ENCODE results near the gene UBASH3A.

UBASH3A gene

DNA sequence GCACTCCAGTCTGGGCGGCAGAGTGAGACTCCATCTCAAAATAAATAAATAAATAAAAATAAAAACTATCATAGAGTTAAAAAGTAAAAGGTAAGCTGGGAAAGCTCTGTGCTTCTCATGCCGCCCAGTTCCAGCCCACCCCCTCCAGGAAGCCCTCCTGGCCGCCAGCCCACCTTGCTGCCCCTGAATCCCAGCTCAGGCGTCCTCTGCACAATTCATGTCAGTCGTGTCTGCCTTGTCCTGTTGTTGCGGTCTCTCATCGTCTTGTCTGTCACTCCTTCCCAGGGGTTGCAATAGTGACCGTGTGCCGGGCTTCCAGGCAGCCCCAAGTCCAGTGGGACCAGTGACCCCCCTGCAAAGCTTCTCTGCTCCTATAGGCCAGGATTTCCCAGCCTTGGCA lies 48.2 kb downstream of the UBASH3A start:
- DNase-seq (ENCODE audit: low read depth in 2 of 2) = no peak

DNA sequence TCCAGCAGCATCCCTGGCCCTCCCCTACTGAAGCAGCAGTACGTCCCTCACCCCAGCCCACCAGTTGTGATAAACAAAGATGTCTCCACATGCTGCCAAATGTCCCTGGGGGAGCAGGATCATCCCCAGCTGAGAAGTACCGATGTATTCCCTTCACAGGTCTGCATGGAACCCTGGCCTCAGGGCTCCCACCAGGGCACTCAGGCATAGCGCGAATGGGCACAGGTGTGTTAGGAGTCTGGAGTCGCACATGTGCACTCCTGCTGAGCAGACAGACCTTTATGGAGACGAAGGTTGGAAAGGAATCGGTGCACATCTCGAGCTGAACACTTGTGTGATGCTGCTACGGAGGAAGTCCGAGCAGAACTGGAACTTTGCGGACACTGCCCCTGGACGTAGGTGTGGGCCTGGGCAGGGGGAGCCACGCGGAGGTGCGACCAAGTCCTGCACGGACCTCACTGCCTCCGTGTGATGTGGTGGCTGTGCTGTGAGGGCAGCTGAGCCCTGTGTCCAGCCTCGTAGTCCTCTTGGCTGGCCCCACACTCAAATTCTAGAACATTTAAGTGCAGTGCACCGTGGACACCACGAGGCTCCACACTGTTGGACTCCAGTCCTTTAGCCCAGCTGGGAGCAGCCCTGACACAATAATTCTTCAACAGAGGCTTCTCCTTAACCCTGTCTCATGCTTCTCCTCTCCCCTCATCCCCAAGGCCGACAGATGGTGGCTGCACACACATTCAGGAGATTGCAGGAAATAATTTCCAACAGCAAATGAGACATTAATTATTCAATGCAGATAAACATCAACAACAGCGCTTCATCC lies 48.9 kb downstream of the UBASH3A start:
- no peak for DNase-seq (ENCODE audit: low read depth in 2 of 2)

- no peak for DNase-seq (ENCODE audit: low read depth in 2 of 2)
Observed at GRCh38 chr21:42453224-42453985, 49.7 kb downstream of the UBASH3A start.

DNA sequence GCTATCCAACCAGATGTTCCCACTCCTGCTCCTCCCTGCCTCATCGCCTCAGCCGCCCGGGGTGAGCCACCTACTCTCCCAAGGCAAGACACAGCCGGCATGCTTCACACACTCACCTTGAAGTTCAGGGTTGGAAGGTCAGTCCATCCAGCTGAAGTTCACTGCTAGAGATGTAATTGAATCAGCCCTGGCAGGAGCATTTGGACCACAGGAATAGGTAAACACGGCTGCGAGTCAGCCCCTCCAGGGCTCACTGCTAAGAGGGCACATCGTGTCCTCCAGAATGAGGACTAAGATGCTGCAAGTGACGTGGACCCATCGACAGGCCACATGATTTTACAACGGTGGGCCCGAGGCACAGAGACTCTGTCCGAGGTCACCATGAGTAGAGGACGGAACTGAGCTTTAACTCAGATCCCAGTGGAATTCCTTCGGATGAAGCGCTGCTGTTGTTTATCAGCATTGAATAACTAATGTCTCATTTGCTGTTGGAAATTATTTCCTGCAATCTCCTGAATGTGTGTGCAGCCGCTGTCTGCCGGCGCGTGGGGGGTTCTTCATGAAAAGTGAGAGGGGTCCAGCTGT lies 50.4 kb downstream of the UBASH3A start:
- DNase-seq (ENCODE audit: low read depth in 2 of 2) = no peak

- no peak for DNase-seq (ENCODE audit: low read depth in 2 of 2)
Observed at GRCh38 chr21:42454786-42455185, 51.1 kb downstream of the UBASH3A start.

DNA sequence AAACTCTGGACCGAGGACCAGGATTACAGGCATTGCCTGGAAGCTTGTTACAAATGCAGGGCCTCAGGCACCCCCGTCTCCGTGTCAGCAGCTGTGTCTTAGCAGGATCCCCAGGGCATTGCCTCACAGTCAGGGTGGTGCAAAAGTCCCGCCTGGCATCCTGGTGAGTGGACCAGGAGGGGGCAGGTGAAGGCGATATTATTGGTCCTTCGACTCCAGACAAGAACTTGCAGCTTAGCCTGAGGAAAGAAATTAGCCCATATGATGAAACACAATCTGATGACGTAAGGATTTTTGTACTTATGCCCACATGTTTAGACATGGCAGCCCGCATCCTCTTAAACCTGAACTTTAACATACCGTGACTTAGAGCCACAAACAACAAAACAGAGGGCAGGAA lies 51.5 kb downstream of the UBASH3A start:
- no peak for DNase-seq (ENCODE audit: low read depth in 2 of 2)

- DNase-seq (ENCODE audit: low read depth in 2 of 2) = no peak
Observed at GRCh38 chr21:42455754-42456440, 52.2 kb downstream of the UBASH3A start.

DNA sequence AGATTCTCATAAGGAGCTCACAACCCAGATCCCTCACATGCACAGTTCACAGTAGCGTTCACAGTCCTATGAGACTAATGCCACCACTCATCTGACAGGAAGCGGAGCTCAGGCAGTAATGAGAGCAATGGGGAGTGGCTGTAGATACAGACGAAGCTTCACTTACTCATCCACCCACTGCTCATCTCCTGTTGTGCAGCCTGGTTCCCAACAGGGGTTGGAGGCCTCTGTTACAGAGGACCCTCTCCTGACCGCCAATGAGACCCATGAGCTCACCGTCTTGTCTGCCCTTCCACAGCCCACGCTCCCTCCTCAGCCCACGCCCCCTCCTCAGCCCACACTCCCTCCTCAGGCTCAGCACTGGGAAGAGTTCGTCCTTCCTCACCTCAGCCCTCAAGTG lies 52.8 kb downstream of the UBASH3A start:
- DNase-seq (ENCODE audit: low read depth in 2 of 2) = no peak

- DNase-seq (ENCODE audit: low read depth in 2 of 2) = no peak
Observed at GRCh38 chr21:42459082-42459460, 55.4 kb downstream of the UBASH3A start.

- no peak for DNase-seq (ENCODE audit: low read depth in 2 of 2)
Observed at GRCh38 chr21:42459546-42460215, 56.0 kb downstream of the UBASH3A start.

DNA sequence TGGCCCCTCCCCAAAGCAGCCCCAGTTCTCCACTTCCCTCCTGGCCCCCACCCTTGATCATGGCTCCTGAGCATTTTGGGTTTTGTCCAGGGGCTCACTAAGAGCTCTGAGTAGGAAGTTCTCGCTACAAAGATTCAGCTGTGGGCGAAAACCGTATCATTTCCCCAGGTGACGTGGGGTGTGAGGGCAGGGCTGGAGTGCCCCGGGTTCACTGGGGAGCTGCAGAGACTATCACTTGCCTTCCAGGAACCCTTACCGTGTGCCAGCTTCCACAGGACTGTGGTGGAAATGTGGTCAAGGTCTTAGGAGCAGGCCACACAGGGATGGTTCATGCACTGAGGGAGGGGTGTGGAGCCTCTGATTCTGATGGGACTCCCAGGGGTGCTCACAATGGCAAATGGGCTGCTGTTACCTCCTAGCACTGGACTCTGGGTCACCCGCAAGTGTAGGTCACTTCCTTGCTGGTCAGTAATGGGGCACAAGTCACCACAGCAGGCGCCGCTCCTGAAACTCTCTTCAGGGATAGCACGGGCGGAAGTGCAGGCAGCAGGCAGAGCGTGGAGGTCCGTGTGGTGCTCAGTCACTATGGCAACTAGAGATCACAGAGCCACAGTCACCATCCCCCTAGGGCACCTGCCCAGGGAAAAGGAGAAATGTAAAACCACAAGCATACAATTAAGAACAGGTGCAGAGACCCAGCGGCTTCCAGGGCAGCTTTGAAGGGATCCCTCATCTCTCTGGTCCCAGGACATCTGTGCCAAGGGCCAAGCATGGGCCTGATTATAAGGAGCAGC lies 56.9 kb downstream of the UBASH3A start:
- DNase-seq (ENCODE audit: low read depth in 2 of 2) = no peak

- DNase-seq (ENCODE audit: low read depth in 2 of 2) = no peak
Observed at GRCh38 chr21:42461185-42461520, 57.5 kb downstream of the UBASH3A start.

DNA sequence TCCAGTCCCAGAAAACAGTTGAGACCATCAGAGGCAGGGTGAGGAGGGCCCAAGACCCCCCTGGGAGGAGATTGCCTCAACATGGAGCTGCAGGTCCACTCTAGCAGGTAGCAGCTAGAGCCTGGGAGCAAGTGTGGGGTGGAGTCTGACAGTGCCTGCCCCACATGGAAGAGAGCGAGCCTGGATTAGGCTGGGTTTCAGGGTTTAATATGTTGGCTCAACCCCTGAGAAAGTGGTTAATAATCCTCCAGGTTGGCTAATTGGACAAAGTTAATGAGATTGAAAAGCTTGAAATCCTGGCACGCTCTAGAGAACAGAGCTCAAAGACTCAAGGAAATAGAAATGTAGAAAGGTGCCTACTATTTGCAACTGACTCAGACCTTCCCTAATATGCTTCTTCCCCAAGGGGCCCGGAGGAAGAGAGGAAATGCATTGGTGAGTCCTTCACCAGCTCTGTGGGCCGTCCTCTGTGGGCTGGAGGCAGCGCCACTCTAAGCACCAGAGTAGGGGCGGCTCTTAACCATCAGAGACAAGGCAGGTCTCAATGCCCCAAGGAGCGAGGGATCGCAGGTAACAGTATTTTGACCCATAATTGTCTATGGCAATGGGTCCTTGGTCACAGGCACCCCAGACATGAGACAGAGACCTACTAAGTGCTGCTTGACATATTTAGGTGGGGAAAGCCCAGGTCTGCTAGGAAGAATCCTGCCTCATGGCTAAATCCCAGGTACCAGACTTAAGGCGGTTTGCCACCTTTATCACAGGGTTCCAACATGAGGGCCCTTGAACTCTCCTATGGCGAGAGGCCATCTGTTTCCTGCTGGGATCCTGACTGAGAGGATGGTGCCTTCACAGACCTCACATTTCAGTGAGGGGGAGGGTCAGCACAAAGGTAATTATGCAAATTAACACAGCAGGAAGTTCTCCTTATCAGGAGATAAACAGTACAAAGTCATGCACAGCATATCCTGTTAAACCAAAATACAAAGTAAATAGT lies 58.5 kb downstream of the UBASH3A start:
- no peak for DNase-seq (ENCODE audit: low read depth in 2 of 2)

DNA sequence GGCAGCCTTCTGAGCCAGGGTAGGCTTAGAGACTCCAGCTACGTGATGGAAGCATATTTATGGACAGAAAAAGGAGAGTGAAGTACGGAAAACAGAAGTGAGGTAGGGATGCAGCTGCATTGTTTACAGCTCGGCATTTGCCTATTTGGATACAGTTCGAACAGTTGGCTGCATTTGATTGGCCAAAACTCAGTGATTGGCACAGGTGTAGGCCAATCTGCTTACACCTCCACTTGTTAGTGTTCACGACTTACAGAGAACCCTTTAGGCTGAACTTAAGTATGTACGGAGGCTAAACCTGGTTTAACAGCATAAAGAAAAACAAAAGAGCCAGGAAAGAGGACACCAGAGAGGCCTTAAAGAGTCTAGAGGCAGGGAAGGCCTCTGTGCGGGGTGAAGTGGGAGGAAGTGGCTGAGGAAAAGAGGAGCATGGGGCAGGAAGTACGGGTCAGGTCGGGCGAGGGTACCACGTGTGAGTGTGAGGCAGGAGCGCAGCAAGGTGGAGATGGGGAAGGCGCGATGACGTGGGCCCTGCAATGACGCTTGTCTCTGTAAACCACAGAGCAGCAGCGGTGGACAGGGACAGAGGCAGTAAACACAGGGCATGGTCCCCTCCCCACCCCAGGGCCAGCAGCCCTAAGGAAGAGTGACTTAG lies 60.3 kb downstream of the UBASH3A start:
- peak; percentile 27 to 47 for DNase-seq (ENCODE audit: low read depth in 2 of 2)

DNA sequence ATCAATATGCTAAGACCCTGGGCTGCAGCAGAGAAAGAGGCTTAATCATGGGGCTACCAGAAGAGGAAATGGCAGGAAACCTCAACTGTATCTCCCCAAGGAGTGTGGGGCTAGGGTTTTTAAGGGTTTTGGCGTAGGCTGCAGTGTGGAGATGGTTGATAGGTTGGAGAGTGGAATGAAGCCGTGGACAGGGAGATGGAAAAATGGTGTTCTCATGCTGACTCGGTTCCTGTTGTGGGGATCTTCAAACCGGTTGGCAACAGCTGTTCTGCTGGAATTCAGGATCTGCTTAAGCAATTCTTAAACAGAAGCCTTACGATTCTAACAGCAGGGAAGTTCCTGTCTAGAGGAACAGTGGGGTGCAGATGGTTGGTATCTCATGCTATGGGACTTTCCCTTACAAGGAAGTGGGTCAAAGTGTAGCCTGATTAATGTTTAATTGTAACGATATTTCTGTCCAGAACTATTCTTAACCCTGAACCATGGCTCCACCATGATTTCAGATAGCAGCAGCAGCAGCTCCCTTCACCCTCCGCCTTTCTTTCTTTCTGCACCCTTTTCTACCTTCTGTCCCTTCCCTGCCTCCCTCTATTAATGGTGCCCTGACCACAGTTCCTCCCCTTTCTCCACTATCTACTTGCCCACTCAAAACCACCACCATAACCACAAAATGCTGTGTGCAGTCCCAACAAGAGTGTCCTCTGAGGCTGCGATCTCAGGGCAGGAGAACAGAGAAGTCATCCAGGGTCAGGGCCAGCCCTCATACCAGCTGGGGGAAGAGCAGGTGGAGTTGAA lies 61.5 kb downstream of the UBASH3A start:
- DNase-seq (ENCODE audit: low read depth in 2 of 2) = no peak

DNA sequence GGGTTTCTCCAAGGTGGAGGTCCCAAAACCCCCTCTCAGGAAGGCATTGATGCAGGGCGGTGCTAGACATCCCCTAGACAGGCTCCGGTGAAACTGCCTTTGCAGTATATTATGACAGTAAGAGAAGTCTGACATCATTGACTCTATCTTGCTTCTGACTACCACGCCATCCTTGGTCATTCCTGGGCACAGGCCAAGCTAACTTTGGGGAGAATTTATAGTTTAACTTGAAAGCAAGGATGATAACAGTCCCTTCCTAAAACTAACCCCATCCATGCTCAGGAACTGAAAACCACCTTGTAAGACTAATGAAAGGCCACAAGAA lies 62.1 kb downstream of the UBASH3A start:
- DNase-seq (ENCODE audit: low read depth in 2 of 2) = no peak

GRCh38 chr21:42466700-42467099 lies 63.0 kb downstream of the UBASH3A start:
- no peak for DNase-seq (ENCODE audit: low read depth in 2 of 2)

GRCh38 chr21:42467140-42467983 lies 63.7 kb downstream of the UBASH3A start:
- DNase-seq (ENCODE audit: low read depth in 2 of 2) = no peak
